Thoracic aorta (tissue), 2 donors: ENCODE data around the gene SLC22A23. TPM values are rescaled to one million over a fixed set of nuclear protein-coding genes. Genes with fewer than 3 reads are reported as not detected.

Experiments
- ATAC-seq: fragments of 150-250 bp; one replicate; pipeline ENCODE4 v1.8.0; 2017; ENCODE audit warnings: low read depth; ENCODE audit not compliant: insufficient number of reproducible peaks, low FRiP score
- DNase-seq: peaks from one replicate; pipeline ENCODE4 v3.0.0-alpha.2; 2020; ENCODE audit warnings: low spot score
- H3K27ac ChIP-seq, 2 donors: fragments of 200-600 bp; sonication (generic); 1 replicate in 1 of 2; 2 replicates in 1 of 2; pipeline ENCODE4 v1.5.1; 2016; ENCODE audit warnings: mild to moderate bottlenecking in 2 of 2, moderate library complexity in 2 of 2
- H3K27me3 ChIP-seq: fragments of 200-600 bp; sonication (generic); replicated peaks from 2 replicates; pipeline ENCODE4 v1.6.0; 2016; ENCODE audit warnings: mild to moderate bottlenecking; ENCODE audit not compliant: insufficient read depth
- H3K36me3 ChIP-seq: fragments of 200-600 bp; sonication (generic); one replicate; pipeline ENCODE4 v1.5.1; 2016
- H3K4me1 ChIP-seq, 2 donors: fragments of 200-600 bp; sonication (generic); 1 replicate in 1 of 2; 2 replicates in 1 of 2; pipeline versions ENCODE4 v1.5.1 to v1.6.0; 2016; ENCODE audit warnings: low read depth in 2 of 2, mild to moderate bottlenecking in 1 of 2; ENCODE audit not compliant: control insufficient read depth in 1 of 2
- H3K4me3 ChIP-seq: fragments of 200-600 bp; sonication (generic); 2 replicates; pipeline ENCODE4 v1.5.1; 2016; ENCODE audit warnings: mild to moderate bottlenecking
- H3K9me3 ChIP-seq: fragments of 200-600 bp; sonication (generic); 2 replicates; pipeline ENCODE4 v1.5.1; 2016
- total RNA-seq, 2 donors: library from RNA; depleted of rRNA; stranded (reverse); fragments of >200 nt; gene quantifications; one replicate each; pipeline versions ENCODE4 v1.1.0 to v1.2.3, GENCODE V29; 2016
- TF ChIP-seq, protein P1 (sequence below): fragments of 200-600 bp; sonication (generic); IDR thresholded peaks from one replicate; pipeline ENCODE4 v1.5.1; 2019; ENCODE audit warnings: antibody characterized with exemption

The SLC22A23 gene
- total RNA-seq, 2 donors from 2014 or later: 5.1 to 9.7 TPM

DNA sequence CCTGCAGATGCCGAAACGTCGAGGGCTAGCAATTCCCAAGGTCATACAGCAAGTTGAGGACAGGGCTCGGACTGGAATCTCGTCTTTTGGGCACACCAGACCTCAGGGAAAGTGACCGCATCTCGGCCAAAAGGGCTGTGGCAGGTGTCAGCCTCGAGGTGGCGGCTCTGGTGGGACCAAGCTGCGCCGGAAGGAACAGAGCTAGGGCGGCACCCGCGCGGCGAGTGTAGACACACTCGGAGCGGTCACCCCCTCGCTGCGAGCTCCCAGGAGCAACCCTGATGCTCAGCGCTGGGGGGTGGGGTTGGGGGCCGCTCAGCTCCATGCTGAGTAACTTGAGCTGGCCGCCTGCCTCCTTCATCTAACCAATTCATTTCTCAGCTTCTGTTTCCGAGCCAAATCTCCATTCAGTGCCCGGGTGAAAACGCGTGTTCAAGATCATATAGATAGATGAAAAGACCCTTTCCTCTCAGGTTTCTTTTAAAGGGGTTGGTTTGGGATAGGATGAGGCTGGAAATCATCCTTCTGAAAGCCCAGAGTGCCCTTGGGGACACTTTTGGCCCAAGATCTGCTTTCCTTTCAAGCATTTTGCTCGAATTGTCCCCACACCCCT is 227.2 kb downstream of the SLC22A23 start:
- Histone ChIP-seq H3K27ac (no peak overlapping the region), H3K4me3 (peak overlapping the region; percentile 67), H3K9me3 (no peaks in the 10 kb centered on the region), H3K27me3 (peaks cover 36% of the 10 kb centered on the region), H3K36me3 (no peaks in the 10 kb centered on the region), H3K4me1 (peaks cover 26 to 57% of the 10 kb centered on the region in 2 donors)
- DNase-seq: no peak
- TF ChIP-seq, protein P1, sequence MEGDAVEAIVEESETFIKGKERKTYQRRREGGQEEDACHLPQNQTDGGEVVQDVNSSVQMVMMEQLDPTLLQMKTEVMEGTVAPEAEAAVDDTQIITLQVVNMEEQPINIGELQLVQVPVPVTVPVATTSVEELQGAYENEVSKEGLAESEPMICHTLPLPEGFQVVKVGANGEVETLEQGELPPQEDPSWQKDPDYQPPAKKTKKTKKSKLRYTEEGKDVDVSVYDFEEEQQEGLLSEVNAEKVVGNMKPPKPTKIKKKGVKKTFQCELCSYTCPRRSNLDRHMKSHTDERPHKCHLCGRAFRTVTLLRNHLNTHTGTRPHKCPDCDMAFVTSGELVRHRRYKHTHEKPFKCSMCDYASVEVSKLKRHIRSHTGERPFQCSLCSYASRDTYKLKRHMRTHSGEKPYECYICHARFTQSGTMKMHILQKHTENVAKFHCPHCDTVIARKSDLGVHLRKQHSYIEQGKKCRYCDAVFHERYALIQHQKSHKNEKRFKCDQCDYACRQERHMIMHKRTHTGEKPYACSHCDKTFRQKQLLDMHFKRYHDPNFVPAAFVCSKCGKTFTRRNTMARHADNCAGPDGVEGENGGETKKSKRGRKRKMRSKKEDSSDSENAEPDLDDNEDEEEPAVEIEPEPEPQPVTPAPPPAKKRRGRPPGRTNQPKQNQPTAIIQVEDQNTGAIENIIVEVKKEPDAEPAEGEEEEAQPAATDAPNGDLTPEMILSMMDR: no peak
- no peak for ATAC-seq

DNA sequence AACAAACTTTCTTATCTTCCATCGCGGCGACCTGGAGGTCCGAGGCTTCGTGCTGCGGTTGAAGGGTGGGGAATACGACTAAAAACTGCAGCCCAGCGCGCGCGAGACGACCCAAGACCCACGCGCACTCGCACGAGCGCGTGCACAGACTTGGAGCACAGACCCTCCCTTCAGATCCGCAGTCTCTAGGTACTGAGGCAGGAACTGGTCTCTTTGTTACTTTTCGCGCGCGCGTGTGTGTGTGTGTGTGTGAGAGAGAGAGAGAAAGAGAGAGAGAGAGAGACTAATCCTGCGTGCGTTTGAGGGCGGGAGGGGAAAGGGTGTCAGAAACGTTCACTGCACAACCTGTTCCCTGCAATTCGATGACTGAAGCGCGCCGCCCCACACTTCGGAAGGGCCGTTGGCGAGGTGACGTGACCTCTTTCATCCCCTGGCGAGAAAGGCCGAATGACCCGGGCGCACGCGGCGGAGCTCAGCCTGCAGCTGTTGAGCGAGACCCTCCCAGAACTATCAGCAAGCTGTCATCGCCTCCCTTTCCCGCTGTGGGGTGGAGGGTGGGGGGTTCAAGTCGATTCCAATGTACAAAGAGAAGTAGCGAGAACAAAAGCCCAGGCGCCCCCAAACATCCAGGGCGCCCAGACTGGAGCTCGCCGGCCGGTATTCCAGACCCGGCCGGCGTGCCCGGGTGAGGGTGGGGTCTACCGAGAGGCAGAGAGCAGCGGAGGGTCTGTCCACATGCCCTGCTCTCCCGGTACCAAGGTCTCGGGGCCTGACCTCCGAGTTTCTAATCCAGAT is 227.9 kb downstream of the SLC22A23 start:
- TF ChIP-seq, protein P1: no peak
- Histone ChIP-seq H3K4me3 (peak overlapping the region; percentile 67), H3K27ac (no peak overlapping the region), H3K27me3 (peaks cover 36% of the 10 kb centered on the region), H3K9me3 (no peaks in the 10 kb centered on the region), H3K4me1 (peaks cover 26 to 57% of the 10 kb centered on the region in 2 donors), H3K36me3 (no peaks in the 10 kb centered on the region)
- DNase-seq (no peak), ATAC-seq (no peak)

DNA sequence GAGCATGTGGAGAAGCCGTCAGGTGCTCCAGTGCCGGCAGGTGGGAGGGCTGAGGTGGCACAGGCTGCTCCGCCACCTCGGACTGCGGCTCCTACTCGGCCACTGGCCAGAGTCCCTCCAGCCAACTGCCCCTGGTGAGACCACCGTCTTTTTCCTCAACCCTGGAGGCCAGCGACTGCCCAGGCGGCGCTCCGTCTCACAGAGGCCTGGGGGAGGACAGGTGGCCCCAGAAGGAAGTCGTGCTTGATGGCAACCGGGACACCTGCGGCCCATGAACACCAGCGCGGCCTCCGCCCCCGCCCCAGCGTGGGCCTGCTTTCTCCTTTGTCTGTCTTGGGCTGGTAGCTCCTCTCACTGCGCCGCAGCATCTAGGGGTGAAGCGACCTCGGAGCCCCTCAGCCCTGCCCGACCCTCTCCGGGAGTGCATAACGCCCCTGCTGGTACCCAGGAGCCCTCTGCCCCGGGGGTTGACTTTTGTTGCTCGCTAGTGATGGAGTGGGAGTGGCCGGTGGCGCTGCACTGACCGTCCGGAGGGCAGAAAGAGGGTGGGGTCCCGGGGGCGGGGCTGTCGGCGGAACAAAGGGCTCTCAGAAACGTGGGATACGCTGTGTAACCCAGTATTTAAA is 228.7 kb downstream of the SLC22A23 start:
- H3K27me3 ChIP-seq: peaks cover 33% of the 10 kb centered on the region
- no peaks in the 10 kb centered on the region for H3K9me3 ChIP-seq
- H3K27ac ChIP-seq: no peak overlapping the region
- TF ChIP-seq, protein P1: no peak
- peak overlapping the region; percentile 67 for H3K4me3 ChIP-seq
- no peak for ATAC-seq
- DNase-seq: no peak
- peaks cover 26 to 57% of the 10 kb centered on the region in 2 donors for H3K4me1 ChIP-seq
- H3K36me3 ChIP-seq: no peaks in the 10 kb centered on the region

DNA sequence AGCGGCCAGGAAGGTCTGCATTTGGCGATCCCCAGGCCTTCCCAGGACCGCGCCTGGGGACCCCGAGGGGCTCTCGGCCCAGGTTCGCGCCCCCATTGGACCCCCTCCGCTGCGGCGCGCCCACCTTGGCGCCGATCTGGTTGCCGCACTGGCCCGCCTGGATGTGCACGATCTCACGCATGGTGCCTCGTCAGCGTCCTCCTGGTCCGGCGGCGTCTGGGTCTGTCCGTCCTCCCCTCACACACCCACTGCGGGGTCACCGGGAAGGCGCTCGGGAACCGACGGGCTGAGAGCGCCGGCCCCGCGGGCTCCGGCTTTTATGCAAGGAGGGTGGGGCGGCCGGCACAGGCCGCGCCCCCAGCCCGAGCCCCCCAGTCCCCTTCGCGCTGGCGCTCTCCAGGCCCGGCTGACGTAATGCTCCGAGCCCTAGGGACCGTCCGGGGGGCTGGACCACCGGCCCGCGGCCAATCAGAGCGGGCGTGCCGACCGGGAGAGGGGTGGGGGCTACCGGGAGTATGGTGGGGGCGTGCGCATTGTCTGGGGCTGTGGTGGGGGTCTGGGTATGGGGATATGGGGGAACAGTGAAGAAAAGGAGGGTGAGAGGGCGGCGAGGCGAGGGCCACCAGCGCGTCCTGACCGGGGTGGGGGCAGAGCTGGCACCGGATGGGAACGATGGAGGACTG is 229.3 kb downstream of the SLC22A23 start, which contains the start of gene TUBB2B:
TUBB2B (minus strand) TSS at position 291 of the 683 bp plus-strand sequence; CDS start at position 181, 110 bp downstream.
- no peak for DNase-seq
- H3K9me3 ChIP-seq: no peaks in the 10 kb centered on the region
- no peak within 1 kb of the TSS for H3K27ac ChIP-seq
- peak within 1 kb of the TSS; percentile 67 for H3K4me3 ChIP-seq
- H3K36me3 ChIP-seq: no peaks in the 10 kb centered on the region
- peaks cover 26 to 57% of the 10 kb centered on the region in 2 donors for H3K4me1 ChIP-seq
- ATAC-seq: no peak
- TF ChIP-seq, protein P1: no peak
- peaks cover 26% of the 10 kb centered on the region for H3K27me3 ChIP-seq
